PC-3 (cell line): ENCODE results near the gene DPF3. TPM values are rescaled to one million over a fixed set of nuclear protein-coding genes. Genes with fewer than 3 reads are reported as not detected.

Source experiments
- ATAC-seq: fragments of 200-7000 bp; cut with Tn5 transposase; 2 replicates; pipeline ENCODE4 v1.9.1; 2020; ENCODE audit warnings: mild to moderate bottlenecking, moderate library complexity
- BruUV-seq: library from RNA; stranded (reverse); fragments of 400-500 nt; replicated peaks from 2 replicates; lab custom pipeline; 2021; lab: Mats Ljungman, UMichigan
- CTCF ChIA-PET: fragments of 300-600 bp; sonication (Branson Sonifier 250); formaldehyde crosslinking; loops from one replicate; lab custom pipeline; 2022; ENCODE audit warnings: antibody characterized with exemption; lab: Charles Lee
- POLR2A ChIA-PET: fragments of 300-600 bp; sonication (Branson Sonifier 250); formaldehyde crosslinking; loops from one replicate; lab custom pipeline; 2022; ENCODE audit warnings: antibody characterized with exemption; ENCODE audit not compliant: unreplicated experiment; lab: Charles Lee
- DNase-seq: peaks from one replicate; pipeline ENCODE4 v3.0.0-alpha.2; 2015
- H2AFZ ChIP-seq: fragments of 300-600 bp; sonication (generic); 2 replicates; pipeline ENCODE4 v1.6.0; 2016; ENCODE audit warnings: antibody characterized with exemption, low read length
- H3F3A ChIP-seq: fragments of 300-600 bp; sonication (generic); one replicate; pipeline ENCODE4 v1.6.0; 2017; ENCODE audit warnings: antibody characterized with exemption, low read length, control low read depth, mild to moderate bottlenecking; ENCODE audit not compliant: unreplicated experiment
- H3K27ac ChIP-seq: fragments of 300-600 bp; sonication (generic); 2 replicates; pipeline ENCODE4 v1.5.1; 2016; ENCODE audit warnings: mild to moderate bottlenecking, low read length
- H3K27me3 ChIP-seq: fragments of 300-600 bp; sonication (generic); 2 replicates; pipeline ENCODE4 v1.6.1; 2016; ENCODE audit warnings: low read length, mixed read lengths
- H3K36me3 ChIP-seq: fragments of 300-600 bp; sonication (generic); 2 replicates; pipeline ENCODE4 v1.6.1; 2016; ENCODE audit warnings: low read depth, mixed run types, low read length, mixed read lengths
- H3K4me1 ChIP-seq: fragments of 300-600 bp; sonication (generic); 2 replicates; pipeline ENCODE4 v1.5.1; 2016; ENCODE audit warnings: low read length; ENCODE audit not compliant: insufficient read depth
- H3K4me2 ChIP-seq: fragments of 300-600 bp; sonication (generic); 2 replicates; pipeline ENCODE4 v1.6.0; 2016; ENCODE audit warnings: low read length
- H3K4me3 ChIP-seq: fragments of 300-600 bp; sonication (generic); 2 replicates; pipeline ENCODE4 v1.5.1; 2016; ENCODE audit warnings: mild to moderate bottlenecking, low read length, mixed read lengths
- H3K79me2 ChIP-seq: fragments of 300-600 bp; sonication (generic); 2 replicates; pipeline ENCODE4 v1.6.1; 2017; ENCODE audit warnings: low read length, mixed read lengths
- H3K9ac ChIP-seq: fragments of 300-600 bp; sonication (generic); 2 replicates; pipeline ENCODE4 v1.6.0; 2016; ENCODE audit warnings: mild to moderate bottlenecking, low read length
- H3K9me2 ChIP-seq: fragments of 300-600 bp; sonication (generic); replicated peaks from 2 replicates; pipeline ENCODE4 v1.6.1; 2016; ENCODE audit warnings: mixed run types, low read length, mixed read lengths
- H3K9me3 ChIP-seq: fragments of 300-600 bp; sonication (generic); 2 replicates; pipeline ENCODE4 v1.6.1; 2016; ENCODE audit warnings: low read length, mixed read lengths
- H4K20me1 ChIP-seq: fragments of 300-600 bp; sonication (generic); 2 replicates; pipeline ENCODE4 v1.6.1; 2016; ENCODE audit warnings: low read length, mixed read lengths
- CTCF ChIP-seq: fragments of 300-600 bp; sonication (generic); conservative IDR thresholded peaks from 2 replicates; pipeline ENCODE4 v1.5.1; 2017; ENCODE audit warnings: antibody characterized with exemption, low read depth, mild to moderate bottlenecking, low read length
- EZH2 ChIP-seq: fragments of 300-600 bp; sonication (generic); IDR thresholded peaks from one replicate; pipeline ENCODE4 v1.6.1; 2017; ENCODE audit warnings: antibody characterized with exemption, mild to moderate bottlenecking, low read length; ENCODE audit not compliant: unreplicated experiment
- EZH2phosphoT487 ChIP-seq: fragments of 300-600 bp; sonication (generic); IDR thresholded peaks from 2 replicates; pipeline ENCODE4 v1.6.1; 2018; ENCODE audit warnings: mild to moderate bottlenecking, antibody characterized with exemption, low read length, borderline replicate concordance
- intact Hi-C: fragments of 100-400 bp; cut with micrococcal nuclease; formaldehyde crosslinking; loops from 2 replicates; pipeline ENCODE4 v1.9.0; 2023
- total RNA-seq: library from RNA; depleted of rRNA; stranded (reverse); fragments of >200 nt; gene quantifications from 2 replicates; pipeline ENCODE4 v1.2.3, GENCODE V29; 2014

Gene DPF3
- total RNA-seq, 1 experiment from 2014 or later, result 16.6 TPM

GRCh38 chr14:72590577-72590976 is 303.3 kb downstream of the DPF3 start:
- DNase-seq (no peak), ATAC-seq (no peak)
- no peak overlapping the region for H2AFZ ChIP-seq
- H3K79me2 ChIP-seq, result no peaks in the 10 kb centered on the region
- H3K4me1 ChIP-seq, result no peaks in the 10 kb centered on the region
- CTCF ChIA-PET, result no interaction called here
- no peaks in the 10 kb centered on the region for H3K9me2 ChIP-seq
- H3K27me3 ChIP-seq, result no peaks in the 10 kb centered on the region
- H4K20me1 ChIP-seq, result no peaks in the 10 kb centered on the region
- no peak for TF ChIP-seq EZH2phosphoT487
- TF ChIP-seq CTCF, result no peak
- POLR2A ChIA-PET, result no interaction called here
- no peak overlapping the region for H3K27ac ChIP-seq
- no peak overlapping the region for H3K9ac ChIP-seq
- H3K36me3 ChIP-seq, result no peaks in the 10 kb centered on the region
- no peak overlapping the region for H3K4me3 ChIP-seq
- no TSS peak for BruUV-seq
- intact Hi-C loops, result no loop called here
- no peak overlapping the region for H3K4me2 ChIP-seq
- no peaks in the 10 kb centered on the region for H3K9me3 ChIP-seq
- no peaks in the 10 kb centered on the region for H3F3A ChIP-seq

- H4K20me1 ChIP-seq, result no peaks in the 10 kb centered on the region
- H3F3A ChIP-seq, result no peaks in the 10 kb centered on the region
- BruUV-seq, result no TSS peak
- no peak overlapping the region for H2AFZ ChIP-seq
- ChIA-PET POLR2A (no interaction called here), CTCF (no interaction called here)
- H3K27ac ChIP-seq, result no peak overlapping the region
- H3K9me3 ChIP-seq, result no peaks in the 10 kb centered on the region
- intact Hi-C loops, result no loop called here
- ATAC-seq (no peak), DNase-seq (no peak)
- no peaks in the 10 kb centered on the region for H3K4me1 ChIP-seq
- H3K9ac ChIP-seq, result no peak overlapping the region
- TF ChIP-seq CTCF (no peak), EZH2 (no peak), EZH2phosphoT487 (no peak)
- no peaks in the 10 kb centered on the region for H3K36me3 ChIP-seq
- H3K27me3 ChIP-seq, result no peaks in the 10 kb centered on the region
- H3K4me2 ChIP-seq, result no peak overlapping the region
- no peak overlapping the region for H3K4me3 ChIP-seq
- 0 out of 2 replicates have a peak, but pooled peaks cover 4% of the 10 kb centered on the region for H3K9me2 ChIP-seq
- H3K79me2 ChIP-seq, result no peaks in the 10 kb centered on the region
These were observed 304.2 kb downstream of the DPF3 start for GRCh38 chr14:72589652-72590051.

GRCh38 chr14:72588521-72588920 is 305.4 kb downstream of the DPF3 start:
- BruUV-seq, result no TSS peak
- no peaks in the 10 kb centered on the region for H3K36me3 ChIP-seq

More at GRCh38 chr14:72588521-72588920, 305.4 kb downstream of the DPF3 start:
- ATAC-seq (no peak), DNase-seq (no peak)
- H3K4me2 ChIP-seq, result no peak overlapping the region
- H4K20me1 ChIP-seq, result no peaks in the 10 kb centered on the region
- CTCF ChIA-PET, result no interaction called here
- intact Hi-C loops, result no loop called here
- POLR2A ChIA-PET, result no interaction called here
- H3K4me1 ChIP-seq, result no peaks in the 10 kb centered on the region
- TF ChIP-seq EZH2phosphoT487 (no peak), CTCF (no peak)
- no peak overlapping the region for H3K9ac ChIP-seq
- 0 out of 2 replicates have a peak, but pooled peaks cover 4% of the 10 kb centered on the region for H3K9me2 ChIP-seq
- H3K27ac ChIP-seq, result no peak overlapping the region
- no peaks in the 10 kb centered on the region for H3F3A ChIP-seq
- H3K4me3 ChIP-seq, result no peak overlapping the region
- H3K79me2 ChIP-seq, result no peaks in the 10 kb centered on the region
- H3K27me3 ChIP-seq, result no peaks in the 10 kb centered on the region
- no peak overlapping the region for H2AFZ ChIP-seq
- no peaks in the 10 kb centered on the region for H3K9me3 ChIP-seq
